ENCODE data around the gene TMEM163.

DNA sequence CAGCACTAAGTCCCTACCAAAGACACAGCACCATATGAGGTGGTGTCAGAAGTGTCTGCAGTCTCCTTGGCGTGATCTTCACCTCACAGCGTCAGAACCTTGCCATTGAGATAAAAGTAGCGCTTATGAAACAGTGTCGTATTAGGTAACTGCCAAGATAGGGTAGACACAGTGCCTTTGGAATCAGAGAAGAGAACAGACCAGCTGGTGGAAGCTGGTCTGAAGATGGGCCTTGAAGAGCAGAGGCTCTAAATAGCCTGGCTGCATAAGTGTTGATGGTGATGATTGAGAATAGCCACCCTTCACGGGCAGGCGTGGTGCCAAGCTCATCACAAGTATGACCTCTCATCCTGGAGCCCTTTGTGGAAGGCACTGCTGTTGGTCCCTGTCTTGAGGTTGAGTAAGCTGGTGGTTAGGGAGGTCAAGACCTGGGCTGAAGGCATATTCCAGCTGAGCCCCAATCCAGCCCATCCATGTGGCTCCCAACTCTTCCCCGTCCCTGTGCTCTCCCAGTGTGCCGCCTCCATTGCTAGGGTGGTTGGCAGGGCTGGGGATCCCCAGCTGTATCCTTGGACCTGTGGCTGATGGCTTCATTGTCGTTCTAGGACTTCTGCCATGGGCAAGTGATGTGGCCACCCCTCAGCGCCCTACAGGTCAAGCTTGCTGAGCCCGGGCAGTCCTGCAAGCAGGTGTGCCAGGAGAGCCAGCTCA, 277.5 kb downstream of the TMEM163 start:
- TF ChIP-seq, protein P1, sequence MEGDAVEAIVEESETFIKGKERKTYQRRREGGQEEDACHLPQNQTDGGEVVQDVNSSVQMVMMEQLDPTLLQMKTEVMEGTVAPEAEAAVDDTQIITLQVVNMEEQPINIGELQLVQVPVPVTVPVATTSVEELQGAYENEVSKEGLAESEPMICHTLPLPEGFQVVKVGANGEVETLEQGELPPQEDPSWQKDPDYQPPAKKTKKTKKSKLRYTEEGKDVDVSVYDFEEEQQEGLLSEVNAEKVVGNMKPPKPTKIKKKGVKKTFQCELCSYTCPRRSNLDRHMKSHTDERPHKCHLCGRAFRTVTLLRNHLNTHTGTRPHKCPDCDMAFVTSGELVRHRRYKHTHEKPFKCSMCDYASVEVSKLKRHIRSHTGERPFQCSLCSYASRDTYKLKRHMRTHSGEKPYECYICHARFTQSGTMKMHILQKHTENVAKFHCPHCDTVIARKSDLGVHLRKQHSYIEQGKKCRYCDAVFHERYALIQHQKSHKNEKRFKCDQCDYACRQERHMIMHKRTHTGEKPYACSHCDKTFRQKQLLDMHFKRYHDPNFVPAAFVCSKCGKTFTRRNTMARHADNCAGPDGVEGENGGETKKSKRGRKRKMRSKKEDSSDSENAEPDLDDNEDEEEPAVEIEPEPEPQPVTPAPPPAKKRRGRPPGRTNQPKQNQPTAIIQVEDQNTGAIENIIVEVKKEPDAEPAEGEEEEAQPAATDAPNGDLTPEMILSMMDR (conservative IDR thresholded peaks at IDR 0.05; ENCODE audit: low read length), result no peak
- no peak for TF ChIP-seq EZH2phosphoT487 (IDR thresholded peaks at IDR 0.05; ENCODE audit: borderline replicate concordance, low read depth, low read length)

All from OCI-LY7 (cell line).